Measurements from ENCODE around the gene DAO.

Gene DAO

GRCh38 chr12:108947097-108947496 is 67.2 kb downstream of the DAO start:
- H3K9me3 ChIP-seq (ENCODE audit: control insufficient read depth in 2 of 2, low read length in 2 of 2): peaks cover 3 to 8% of the 10 kb centered on the region in 2 donors
- no peak overlapping the region for H3K4me3 ChIP-seq (ENCODE audit: low read length in 2 of 2)
- H3K9ac ChIP-seq (ENCODE audit: low read length in 2 of 2): no peak overlapping the region
- H3K4me1 ChIP-seq (ENCODE audit: control insufficient read depth, insufficient read depth, low read length): peaks cover 6% of the 10 kb centered on the region
- no peaks in the 10 kb centered on the region for H3K36me3 ChIP-seq (ENCODE audit: control insufficient read depth in 2 of 2, insufficient read depth in 2 of 2, low read length in 2 of 2)
- H3K27me3 ChIP-seq (ENCODE audit: control insufficient read depth in 1 of 2, insufficient read depth in 2 of 2, low read length in 2 of 2): no peaks in the 10 kb centered on the region
- H3K27ac ChIP-seq (ENCODE audit: low read length): no peak overlapping the region

- Histone ChIP-seq H3K4me3 (ENCODE audit: low read length in 2 of 2) (no peak overlapping the region), H3K4me1 (ENCODE audit: control insufficient read depth, insufficient read depth, low read length) (peaks cover 6% of the 10 kb centered on the region), H3K9ac (ENCODE audit: low read length in 2 of 2) (no peak overlapping the region), H3K27ac (ENCODE audit: low read length) (no peak overlapping the region), H3K9me3 (ENCODE audit: control insufficient read depth in 2 of 2, low read length in 2 of 2) (peaks cover 3 to 8% of the 10 kb centered on the region in 2 donors), H3K36me3 (ENCODE audit: control insufficient read depth in 2 of 2, insufficient read depth in 2 of 2, low read length in 2 of 2) (no peaks in the 10 kb centered on the region), H3K27me3 (ENCODE audit: control insufficient read depth in 1 of 2, insufficient read depth in 2 of 2, low read length in 2 of 2) (no peaks in the 10 kb centered on the region)
Measured at GRCh38 chr12:108948367-108948766, 68.5 kb downstream of the DAO start.

GRCh38 chr12:108949976-108950375 is 70.1 kb downstream of the DAO start:
- Histone ChIP-seq H3K4me3 (ENCODE audit: low read length in 2 of 2) (no peak overlapping the region), H3K27ac (ENCODE audit: low read length) (no peak overlapping the region), H3K27me3 (ENCODE audit: control insufficient read depth in 1 of 2, insufficient read depth in 2 of 2, low read length in 2 of 2) (no peaks in the 10 kb centered on the region), H3K9me3 (ENCODE audit: control insufficient read depth in 2 of 2, low read length in 2 of 2) (peaks cover 3 to 8% of the 10 kb centered on the region in 2 donors), H3K4me1 (ENCODE audit: control insufficient read depth, insufficient read depth, low read length) (peaks cover 6% of the 10 kb centered on the region), H3K9ac (ENCODE audit: low read length in 2 of 2) (no peak overlapping the region), H3K36me3 (ENCODE audit: control insufficient read depth in 2 of 2, insufficient read depth in 2 of 2, low read length in 2 of 2) (no peaks in the 10 kb centered on the region)

All from stomach smooth muscle (tissue), 2 donors.